ENCODE data around the gene PRKAG3.

The PRKAG3 gene

DNA sequence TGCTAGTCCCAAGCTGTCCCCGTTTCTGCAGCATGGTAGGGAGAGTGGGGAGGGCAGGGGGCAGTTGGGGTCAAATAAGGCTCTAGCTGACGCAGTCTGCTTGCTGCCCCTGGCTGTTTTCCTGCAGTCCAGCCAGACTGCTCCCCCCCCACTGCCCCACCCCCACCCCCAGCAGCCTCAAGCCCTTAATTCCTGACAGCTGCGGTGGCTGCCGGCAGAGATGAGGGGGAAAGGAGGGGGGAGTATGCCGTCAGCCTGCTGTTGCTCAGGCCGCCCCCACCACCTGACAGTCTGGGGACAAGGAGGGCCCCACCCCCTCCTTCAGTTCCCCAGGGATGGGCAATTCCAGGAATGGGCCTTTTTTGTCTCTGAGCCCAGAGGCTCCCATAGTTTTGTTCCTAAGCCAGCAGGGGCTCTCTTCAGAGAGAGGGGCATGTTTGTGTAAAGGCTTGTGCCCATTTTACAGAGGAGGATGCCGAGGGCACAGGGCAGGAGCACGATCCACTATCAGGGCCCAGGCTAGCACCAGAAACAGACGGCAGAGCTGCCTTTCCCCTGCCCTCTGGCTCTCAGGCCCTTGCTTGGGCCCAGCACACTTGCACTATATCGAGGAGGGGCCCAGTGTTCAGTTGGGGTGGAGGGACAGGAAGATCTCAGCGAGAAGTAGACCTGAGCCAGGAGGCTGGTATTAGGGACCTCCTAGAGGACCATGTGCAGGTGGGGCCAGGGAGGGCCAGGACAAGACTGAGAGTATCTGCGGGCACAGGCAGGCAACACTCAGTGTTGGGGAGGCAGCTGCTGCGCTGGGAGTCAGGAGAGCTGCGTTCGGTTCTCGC lies 47.5 kb upstream of the PRKAG3 start:
- no peaks in the 10 kb centered on the region for H3K27me3 ChIP-seq (ENCODE audit: insufficient read depth, poor library complexity, severe bottlenecking)
- no peaks in the 10 kb centered on the region for H3K9me3 ChIP-seq (ENCODE audit: severe bottlenecking)
- ATAC-seq (ENCODE audit: low read depth), result no peak
- H3K4me3 ChIP-seq (ENCODE audit: severe bottlenecking), result no peak overlapping the region
- no peak overlapping the region for H3K27ac ChIP-seq (ENCODE audit: poor library complexity, severe bottlenecking)
- peaks cover 9% of the 10 kb centered on the region for H3K4me1 ChIP-seq (ENCODE audit: insufficient read depth, poor library complexity, severe bottlenecking)
- TF ChIP-seq, protein P1, sequence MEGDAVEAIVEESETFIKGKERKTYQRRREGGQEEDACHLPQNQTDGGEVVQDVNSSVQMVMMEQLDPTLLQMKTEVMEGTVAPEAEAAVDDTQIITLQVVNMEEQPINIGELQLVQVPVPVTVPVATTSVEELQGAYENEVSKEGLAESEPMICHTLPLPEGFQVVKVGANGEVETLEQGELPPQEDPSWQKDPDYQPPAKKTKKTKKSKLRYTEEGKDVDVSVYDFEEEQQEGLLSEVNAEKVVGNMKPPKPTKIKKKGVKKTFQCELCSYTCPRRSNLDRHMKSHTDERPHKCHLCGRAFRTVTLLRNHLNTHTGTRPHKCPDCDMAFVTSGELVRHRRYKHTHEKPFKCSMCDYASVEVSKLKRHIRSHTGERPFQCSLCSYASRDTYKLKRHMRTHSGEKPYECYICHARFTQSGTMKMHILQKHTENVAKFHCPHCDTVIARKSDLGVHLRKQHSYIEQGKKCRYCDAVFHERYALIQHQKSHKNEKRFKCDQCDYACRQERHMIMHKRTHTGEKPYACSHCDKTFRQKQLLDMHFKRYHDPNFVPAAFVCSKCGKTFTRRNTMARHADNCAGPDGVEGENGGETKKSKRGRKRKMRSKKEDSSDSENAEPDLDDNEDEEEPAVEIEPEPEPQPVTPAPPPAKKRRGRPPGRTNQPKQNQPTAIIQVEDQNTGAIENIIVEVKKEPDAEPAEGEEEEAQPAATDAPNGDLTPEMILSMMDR (IDR thresholded peaks at IDR 0.05; ENCODE audit: poor library complexity, severe bottlenecking), result no peak
- no peaks in the 10 kb centered on the region for H3K36me3 ChIP-seq (ENCODE audit: low read depth)
- no peak for DNase-seq (ENCODE audit: low spot score)

DNA sequence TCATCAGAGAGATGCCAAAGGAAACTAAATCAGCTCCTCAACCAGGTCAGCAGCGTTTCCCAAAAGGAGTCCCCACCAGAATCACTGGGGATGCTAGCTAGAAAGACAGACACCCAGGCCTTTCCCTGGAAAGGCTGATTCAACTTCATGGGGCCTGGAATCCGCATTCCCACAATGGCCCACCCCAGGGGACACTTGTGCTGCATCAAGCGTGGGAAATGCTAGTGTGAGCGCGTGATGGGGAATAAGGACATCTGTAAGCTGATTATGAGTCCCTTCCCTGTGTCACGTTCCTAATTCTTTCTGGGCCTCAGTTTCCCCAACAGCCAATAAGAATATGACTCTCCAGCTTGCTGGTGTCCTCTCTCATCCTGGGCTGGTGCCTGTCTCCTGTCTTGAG lies 46.9 kb upstream of the PRKAG3 start:
- DNase-seq (ENCODE audit: low spot score), result no peak
- Histone ChIP-seq H3K4me3 (ENCODE audit: severe bottlenecking) (no peak overlapping the region), H3K9me3 (ENCODE audit: severe bottlenecking) (no peaks in the 10 kb centered on the region), H3K36me3 (ENCODE audit: low read depth) (no peaks in the 10 kb centered on the region), H3K27me3 (ENCODE audit: insufficient read depth, poor library complexity, severe bottlenecking) (no peaks in the 10 kb centered on the region), H3K4me1 (ENCODE audit: insufficient read depth, poor library complexity, severe bottlenecking) (peaks cover 9% of the 10 kb centered on the region), H3K27ac (ENCODE audit: poor library complexity, severe bottlenecking) (no peak overlapping the region)
- no peak for ATAC-seq (ENCODE audit: low read depth)
- TF ChIP-seq, protein P1 (IDR thresholded peaks at IDR 0.05; ENCODE audit: poor library complexity, severe bottlenecking), result no peak

DNA sequence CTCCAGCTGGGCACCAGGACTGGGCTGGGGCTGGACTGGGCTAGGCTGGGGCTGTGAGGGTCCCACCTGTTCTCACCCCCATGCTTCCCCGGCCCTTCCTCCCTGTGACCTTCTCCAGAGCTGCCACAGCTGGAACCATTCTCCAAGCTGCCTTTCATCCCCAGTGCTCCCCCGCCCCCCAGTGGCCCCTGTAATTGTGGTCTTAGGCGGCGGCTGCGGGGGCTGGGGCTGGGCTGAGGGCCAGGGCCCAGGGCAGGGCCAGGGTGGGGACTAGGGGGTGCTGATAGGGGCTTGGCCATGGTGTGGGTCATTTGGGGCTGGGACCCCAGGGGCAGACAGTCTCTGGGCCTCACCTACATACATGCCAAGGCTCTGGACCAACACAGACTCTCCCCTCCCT lies 46.3 kb upstream of the PRKAG3 start:
- H3K4me1 ChIP-seq (ENCODE audit: insufficient read depth, poor library complexity, severe bottlenecking), result peaks cover 6% of the 10 kb centered on the region

DNA sequence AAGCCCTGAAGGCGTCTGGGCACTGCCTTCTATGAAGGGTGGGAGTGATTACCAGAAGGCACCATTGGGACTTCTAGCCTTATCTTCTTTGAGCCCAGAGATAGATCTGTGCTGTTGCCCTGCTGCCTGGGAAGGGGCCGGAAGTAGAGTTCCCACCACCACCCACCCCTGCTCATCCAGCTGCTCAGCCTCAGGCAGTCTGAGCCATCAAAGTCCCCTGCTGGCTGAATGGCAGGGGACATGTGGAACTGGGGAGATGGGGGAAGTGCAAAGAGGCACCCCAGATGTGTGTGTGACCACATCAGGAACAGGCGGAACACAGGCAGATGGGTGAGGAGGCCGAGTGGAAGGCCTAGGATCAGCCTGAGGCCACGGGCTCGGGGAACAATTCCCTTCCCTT lies 45.7 kb upstream of the PRKAG3 start:
- no peaks in the 10 kb centered on the region for H3K36me3 ChIP-seq (ENCODE audit: low read depth)
- DNase-seq (ENCODE audit: low spot score) (no peak), ATAC-seq (ENCODE audit: low read depth) (no peak)
- TF ChIP-seq, protein P1 (IDR thresholded peaks at IDR 0.05; ENCODE audit: poor library complexity, severe bottlenecking), result no peak
- no peak overlapping the region for H3K4me3 ChIP-seq (ENCODE audit: severe bottlenecking)
- H3K27me3 ChIP-seq (ENCODE audit: insufficient read depth, poor library complexity, severe bottlenecking), result no peaks in the 10 kb centered on the region
- H3K27ac ChIP-seq (ENCODE audit: poor library complexity, severe bottlenecking), result no peak overlapping the region
- H3K4me1 ChIP-seq (ENCODE audit: insufficient read depth, poor library complexity, severe bottlenecking), result peaks cover under 1% of the 10 kb centered on the region
- H3K9me3 ChIP-seq (ENCODE audit: severe bottlenecking), result no peaks in the 10 kb centered on the region

More for the DNA sequence above, 46.3 kb upstream of the PRKAG3 start:
- H3K9me3 ChIP-seq (ENCODE audit: severe bottlenecking), result no peaks in the 10 kb centered on the region
- no peak for ATAC-seq (ENCODE audit: low read depth)
- H3K27me3 ChIP-seq (ENCODE audit: insufficient read depth, poor library complexity, severe bottlenecking), result no peaks in the 10 kb centered on the region
- no peak overlapping the region for H3K27ac ChIP-seq (ENCODE audit: poor library complexity, severe bottlenecking)
- TF ChIP-seq, protein P1 (IDR thresholded peaks at IDR 0.05; ENCODE audit: poor library complexity, severe bottlenecking), result no peak
- H3K36me3 ChIP-seq (ENCODE audit: low read depth), result no peaks in the 10 kb centered on the region
- H3K4me3 ChIP-seq (ENCODE audit: severe bottlenecking), result no peak overlapping the region
- DNase-seq (ENCODE audit: low spot score), result no peak

Data from RWPE2 (cell line).